ENCODE measurements around the gene SLC38A2. TPM values are rescaled to one million over a fixed set of nuclear protein-coding genes. Genes with fewer than 3 reads are reported as not detected.

Gene SLC38A2
- 1,000 to 10,000 TPM in 1 of 4 donors, 100 to 1,000 TPM in 3; 632 to 1,386 (median 819) TPM for total RNA-seq

GRCh38 chr12:46372544-46373300 lies at the start of gene SLC38A2:
Gene SLC38A2, minus strand, starts transcription at chr12:46372773. Its CDS starts 1,480 bp downstream, at chr12:46371293.
- TF ChIP-seq EP300 (IDR thresholded peaks at IDR 0.05) (no peak), POLR2A (IDR thresholded peaks at IDR 0.05) (peak; percentile 99 to 100), CTCF (IDR thresholded peaks at IDR 0.05) (no peak), POLR2AphosphoS5 (IDR thresholded peaks at IDR 0.05) (peak; percentile 100)
- Histone ChIP-seq H3K4me1 (peaks cover 41% of the 10 kb centered on the region), H3K36me3 (peaks cover 33% of the 10 kb centered on the region), H3K9me3 (no peaks in the 10 kb centered on the region), H3K27ac (peak within 1 kb of the TSS; percentile 100), H3K4me3 (peak within 1 kb of the TSS; percentile 99), H3K27me3 (no peaks in the 10 kb centered on the region)
- DNase-seq (ENCODE audit: low spot score in 2 of 2), result peak; percentile 98 to 99
- WGBS, result under 1% methylated on average over 39 of the region's 48 CpGs

GRCh38 chr12:46419675-46420074 lies 47.1 kb upstream of the SLC38A2 start:
- WGBS, result 95% methylated on average over 1 of the region's 1 CpG
- no peak for DNase-seq (ENCODE audit: low spot score in 2 of 2)
- Histone ChIP-seq H3K27ac (no peak overlapping the region), H3K4me3 (no peak overlapping the region), H3K27me3 (no peaks in the 10 kb centered on the region), H3K4me1 (peaks cover 7% of the 10 kb centered on the region), H3K36me3 (no peaks in the 10 kb centered on the region), H3K9me3 (no peaks in the 10 kb centered on the region)
- TF ChIP-seq CTCF (IDR thresholded peaks at IDR 0.05), result no peak
- no peak for TF ChIP-seq POLR2AphosphoS5 (IDR thresholded peaks at IDR 0.05)
- no peak for TF ChIP-seq POLR2A (IDR thresholded peaks at IDR 0.05)

GRCh38 chr12:46415552-46415951 lies 43.0 kb upstream of the SLC38A2 start:
- 66% methylated on average over 4 of the region's 4 CpGs for WGBS
- no peak for DNase-seq (ENCODE audit: low spot score in 2 of 2)
- H3K36me3 ChIP-seq, result no peaks in the 10 kb centered on the region
- H3K27me3 ChIP-seq, result no peaks in the 10 kb centered on the region
- no peaks in the 10 kb centered on the region for H3K9me3 ChIP-seq
- H3K27ac ChIP-seq, result no peak overlapping the region
- H3K4me3 ChIP-seq, result no peak overlapping the region
- H3K4me1 ChIP-seq, result peaks cover 9% of the 10 kb centered on the region
- no peak for TF ChIP-seq POLR2AphosphoS5 (IDR thresholded peaks at IDR 0.05)
- no peak for TF ChIP-seq POLR2A (IDR thresholded peaks at IDR 0.05)
- TF ChIP-seq CTCF (IDR thresholded peaks at IDR 0.05), result no peak
- no peak for TF ChIP-seq EP300 (IDR thresholded peaks at IDR 0.05)

GRCh38 chr12:46414591-46415268 lies 42.2 kb upstream of the SLC38A2 start:
- no peak overlapping the region for H3K27ac ChIP-seq
- TF ChIP-seq POLR2A (IDR thresholded peaks at IDR 0.05) (no peak), EP300 (IDR thresholded peaks at IDR 0.05) (no peak), POLR2AphosphoS5 (IDR thresholded peaks at IDR 0.05) (no peak), CTCF (IDR thresholded peaks at IDR 0.05) (no peak)
- no peak for DNase-seq (ENCODE audit: low spot score in 2 of 2)
- H3K27me3 ChIP-seq, result no peaks in the 10 kb centered on the region
- 45% methylated on average over 1 of the region's 1 CpG for WGBS
- H3K36me3 ChIP-seq, result no peaks in the 10 kb centered on the region
- no peaks in the 10 kb centered on the region for H3K9me3 ChIP-seq
- H3K4me1 ChIP-seq, result peaks cover 14% of the 10 kb centered on the region
- no peak overlapping the region for H3K4me3 ChIP-seq

GRCh38 chr12:46413368-46413767 lies 40.8 kb upstream of the SLC38A2 start:
- TF ChIP-seq CTCF (IDR thresholded peaks at IDR 0.05) (no peak), POLR2A (IDR thresholded peaks at IDR 0.05) (no peak), POLR2AphosphoS5 (IDR thresholded peaks at IDR 0.05) (no peak), EP300 (IDR thresholded peaks at IDR 0.05) (no peak)
- no peaks in the 10 kb centered on the region for H3K9me3 ChIP-seq
- no peak overlapping the region for H3K27ac ChIP-seq
- no peak for DNase-seq (ENCODE audit: low spot score in 2 of 2)
- H3K4me3 ChIP-seq, result no peak overlapping the region
- H3K36me3 ChIP-seq, result no peaks in the 10 kb centered on the region
- no peaks in the 10 kb centered on the region for H3K27me3 ChIP-seq
- WGBS, result 78% methylated on average over 2 of the region's 2 CpGs
- H3K4me1 ChIP-seq, result peaks cover 14% of the 10 kb centered on the region
